ENCODE measurements around the gene BMERB1. TPM values are rescaled to one million over a fixed set of nuclear protein-coding genes. Genes with fewer than 3 reads are reported as not detected.

BMERB1 gene
- polyA plus RNA-seq, 3 donors, result 39.2 to 46.3 (median 42.6) TPM

GRCh38 chr16:15492091-15492740 lies 57.8 kb downstream of the BMERB1 start:
- no peak for DNase-seq

GRCh38 chr16:15493466-15494180 lies 59.2 kb downstream of the BMERB1 start:
- no peak for DNase-seq

- no peak for DNase-seq
Observed at GRCh38 chr16:15494236-15494635, 59.8 kb downstream of the BMERB1 start.

- DNase-seq, result no peak
Observed at GRCh38 chr16:15495898-15496297, 61.5 kb downstream of the BMERB1 start.

GRCh38 chr16:15498427-15499175 lies 64.2 kb downstream of the BMERB1 start:
- no peak for DNase-seq

GRCh38 chr16:15502041-15502725 lies 67.8 kb downstream of the BMERB1 start:
- no peak for DNase-seq

GRCh38 chr16:15506441-15506840 lies 72.1 kb downstream of the BMERB1 start:
- DNase-seq, result no peak

GRCh38 chr16:15507301-15507958 lies 73.0 kb downstream of the BMERB1 start:
- DNase-seq, result no peak

- DNase-seq, result no peak
Observed at GRCh38 chr16:15507959-15508627, 73.7 kb downstream of the BMERB1 start.

- DNase-seq, result no peak
Observed at GRCh38 chr16:15509051-15509592, 74.7 kb downstream of the BMERB1 start.

GRCh38 chr16:15509593-15510535 lies 75.5 kb downstream of the BMERB1 start:
- DNase-seq, result no peak

GRCh38 chr16:15510992-15511391 lies 76.6 kb downstream of the BMERB1 start:
- no peak for DNase-seq

GRCh38 chr16:15511759-15512487 lies 77.5 kb downstream of the BMERB1 start:
- no peak for DNase-seq

- no peak for DNase-seq
Observed at GRCh38 chr16:15513156-15513555, 78.8 kb downstream of the BMERB1 start.

GRCh38 chr16:15515992-15516391 lies 81.6 kb downstream of the BMERB1 start:
- DNase-seq, result no peak

GRCh38 chr16:15516609-15517008 lies 82.2 kb downstream of the BMERB1 start:
- no peak for DNase-seq

GRCh38 chr16:15517743-15518377 lies 83.5 kb downstream of the BMERB1 start:
- no peak for DNase-seq

Data from renal pelvis (tissue), 4 donors.